ENCODE results near the gene DOCK11. TPM values are rescaled to one million over a fixed set of nuclear protein-coding genes. Genes with fewer than 3 reads are reported as not detected.

The DOCK11 gene
- total RNA-seq, 2 donors from 2014 or later = 5.2 to 7.9 TPM

DNA sequence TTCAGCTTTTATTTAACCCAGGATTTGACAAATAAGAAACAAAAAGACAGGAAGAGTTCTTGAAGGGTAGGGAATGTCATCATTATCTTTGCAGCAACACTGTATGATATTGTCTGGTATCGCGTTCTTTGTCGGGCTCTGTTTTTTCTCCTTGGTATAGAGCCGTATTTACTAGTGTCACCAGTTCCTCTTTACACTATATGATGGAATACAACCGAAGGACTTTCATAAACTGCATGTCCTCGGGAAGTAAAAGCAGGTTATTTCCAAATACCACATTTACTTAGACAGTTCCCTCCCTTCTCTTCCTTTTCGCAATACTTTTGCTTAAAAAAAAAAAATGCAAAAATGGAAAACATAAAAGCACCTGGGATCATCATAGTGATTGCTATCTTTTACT lies 135.2 kb downstream of the DOCK11 start:
- TF ChIP-seq, protein P1, sequence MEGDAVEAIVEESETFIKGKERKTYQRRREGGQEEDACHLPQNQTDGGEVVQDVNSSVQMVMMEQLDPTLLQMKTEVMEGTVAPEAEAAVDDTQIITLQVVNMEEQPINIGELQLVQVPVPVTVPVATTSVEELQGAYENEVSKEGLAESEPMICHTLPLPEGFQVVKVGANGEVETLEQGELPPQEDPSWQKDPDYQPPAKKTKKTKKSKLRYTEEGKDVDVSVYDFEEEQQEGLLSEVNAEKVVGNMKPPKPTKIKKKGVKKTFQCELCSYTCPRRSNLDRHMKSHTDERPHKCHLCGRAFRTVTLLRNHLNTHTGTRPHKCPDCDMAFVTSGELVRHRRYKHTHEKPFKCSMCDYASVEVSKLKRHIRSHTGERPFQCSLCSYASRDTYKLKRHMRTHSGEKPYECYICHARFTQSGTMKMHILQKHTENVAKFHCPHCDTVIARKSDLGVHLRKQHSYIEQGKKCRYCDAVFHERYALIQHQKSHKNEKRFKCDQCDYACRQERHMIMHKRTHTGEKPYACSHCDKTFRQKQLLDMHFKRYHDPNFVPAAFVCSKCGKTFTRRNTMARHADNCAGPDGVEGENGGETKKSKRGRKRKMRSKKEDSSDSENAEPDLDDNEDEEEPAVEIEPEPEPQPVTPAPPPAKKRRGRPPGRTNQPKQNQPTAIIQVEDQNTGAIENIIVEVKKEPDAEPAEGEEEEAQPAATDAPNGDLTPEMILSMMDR (IDR thresholded peaks at IDR 0.05) = no peak
- no peaks in the 10 kb centered on the region for H3K27me3 ChIP-seq
- H3K4me3 ChIP-seq = no peak overlapping the region
- H3K36me3 ChIP-seq = no peaks in the 10 kb centered on the region
- no peaks in the 10 kb centered on the region for H3K4me1 ChIP-seq
- H3K27ac ChIP-seq = no peak overlapping the region
- H3K9me3 ChIP-seq = no peaks in the 10 kb centered on the region
- DNase-seq (ENCODE audit: low spot score) = no peak

DNA sequence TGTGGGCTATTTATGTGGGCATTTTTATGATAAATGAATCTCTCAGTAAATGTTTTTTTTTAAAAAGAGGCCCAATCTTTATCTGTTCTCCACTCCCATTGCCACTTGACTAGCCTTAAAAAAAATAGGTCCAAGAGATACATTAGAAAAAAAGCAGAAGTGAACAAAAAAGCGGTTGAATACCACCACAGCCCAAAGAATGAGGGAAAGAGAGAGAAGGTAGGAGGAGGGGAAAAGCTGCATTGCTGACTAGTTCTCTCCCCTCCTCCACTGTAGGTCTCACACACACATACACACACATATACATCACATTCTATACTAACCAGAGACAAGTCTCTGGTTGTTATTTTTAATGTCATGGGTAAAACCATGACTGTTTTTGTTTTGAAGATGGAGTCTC lies 136.0 kb downstream of the DOCK11 start:
- Histone ChIP-seq H3K9me3 (no peaks in the 10 kb centered on the region), H3K27ac (no peak overlapping the region), H3K27me3 (no peaks in the 10 kb centered on the region), H3K4me3 (no peak overlapping the region), H3K4me1 (no peaks in the 10 kb centered on the region), H3K36me3 (no peaks in the 10 kb centered on the region)
- no peak for DNase-seq (ENCODE audit: low spot score)
- TF ChIP-seq, protein P1 (IDR thresholded peaks at IDR 0.05) = no peak

DNA sequence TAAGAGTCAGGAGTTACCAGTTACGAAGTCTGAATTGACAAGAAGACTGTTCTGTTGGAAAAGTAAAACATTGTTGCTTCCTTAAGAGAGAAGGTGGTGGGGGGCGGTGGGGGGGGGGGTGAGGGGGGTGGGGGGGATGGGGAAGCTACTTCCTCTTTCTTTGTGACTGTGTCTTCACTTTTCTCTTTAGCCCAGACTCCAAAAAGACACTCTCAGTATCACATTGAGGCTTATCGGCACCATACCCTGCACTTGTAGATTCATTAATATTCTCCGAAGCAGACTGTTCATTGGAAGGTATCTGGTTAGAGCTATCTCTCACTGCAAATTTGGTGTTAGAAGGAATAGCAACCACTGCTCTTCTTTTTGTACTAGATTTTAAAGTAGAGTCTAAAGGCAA lies 137.2 kb downstream of the DOCK11 start:
- no peak for DNase-seq (ENCODE audit: low spot score)
- Histone ChIP-seq H3K36me3 (no peaks in the 10 kb centered on the region), H3K4me1 (no peaks in the 10 kb centered on the region), H3K4me3 (no peak overlapping the region), H3K27ac (no peak overlapping the region), H3K9me3 (no peaks in the 10 kb centered on the region), H3K27me3 (no peaks in the 10 kb centered on the region)
- TF ChIP-seq, protein P1 (IDR thresholded peaks at IDR 0.05) = no peak

DNA sequence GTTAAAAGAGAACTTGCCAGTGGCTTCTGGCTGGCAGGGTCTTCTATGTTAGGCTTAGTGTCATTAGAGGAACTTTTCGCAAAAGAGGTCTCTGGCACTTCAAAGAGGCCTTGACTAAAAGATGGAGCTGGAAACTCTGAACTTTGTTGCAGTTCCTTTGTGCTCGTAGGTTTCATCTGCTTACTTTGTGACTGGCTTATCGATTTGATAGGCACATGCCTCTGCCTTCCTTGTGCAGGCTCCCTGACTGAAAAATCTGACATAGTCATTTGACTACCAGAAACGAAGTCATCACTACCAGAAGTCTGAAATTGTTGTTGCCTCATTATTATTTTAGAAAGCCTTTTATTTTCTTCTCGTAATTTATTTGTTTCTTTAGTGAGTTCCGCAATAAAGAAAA lies 137.9 kb downstream of the DOCK11 start:
- Histone ChIP-seq H3K36me3 (no peaks in the 10 kb centered on the region), H3K9me3 (no peaks in the 10 kb centered on the region), H3K4me3 (no peak overlapping the region), H3K4me1 (no peaks in the 10 kb centered on the region), H3K27ac (no peak overlapping the region), H3K27me3 (no peaks in the 10 kb centered on the region)
- TF ChIP-seq, protein P1 (IDR thresholded peaks at IDR 0.05) = no peak
- DNase-seq (ENCODE audit: low spot score) = no peak

DNA sequence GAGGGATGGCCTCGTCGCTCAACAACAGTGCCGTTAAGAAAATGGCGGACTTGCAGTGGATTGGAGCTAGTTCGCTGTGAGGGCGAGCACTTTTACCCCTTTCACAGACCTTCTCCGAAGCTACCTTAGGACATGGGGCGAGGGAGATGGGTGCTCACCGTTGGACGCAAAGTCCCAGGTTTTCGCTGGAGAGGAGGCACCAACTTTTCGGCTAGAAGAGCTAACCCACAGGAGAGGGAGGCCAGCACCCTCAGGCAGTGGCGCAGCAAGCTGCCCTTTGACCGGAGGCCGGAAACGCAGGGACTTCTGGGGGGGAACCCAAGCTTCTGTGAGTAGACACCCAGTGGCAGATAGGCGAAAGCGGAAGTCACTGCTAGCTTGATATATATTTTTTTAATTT lies 138.7 kb downstream of the DOCK11 start:
- H3K4me1 ChIP-seq = no peaks in the 10 kb centered on the region
- no peak for DNase-seq (ENCODE audit: low spot score)

DNA sequence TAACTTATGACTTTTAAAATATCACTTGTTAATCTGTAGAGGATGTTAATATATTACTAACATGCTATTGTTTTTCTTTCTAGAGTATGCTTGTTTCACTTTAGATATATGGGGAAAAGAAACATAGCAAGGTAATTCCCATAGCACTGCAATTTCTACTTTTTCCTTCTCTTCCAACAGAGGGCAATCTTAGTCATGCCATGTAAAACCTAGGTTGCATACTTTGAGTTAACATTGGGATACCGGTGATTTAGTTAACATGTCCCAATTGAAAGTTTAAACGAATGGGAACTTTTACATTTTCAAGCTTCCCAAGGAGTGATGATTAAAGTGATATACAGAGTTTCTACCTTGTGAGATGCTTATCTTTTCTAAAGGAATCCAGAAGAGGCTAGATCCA lies 142.4 kb downstream of the DOCK11 start:
- Histone ChIP-seq H3K4me3 (no peak overlapping the region), H3K27me3 (no peaks in the 10 kb centered on the region), H3K9me3 (no peaks in the 10 kb centered on the region), H3K36me3 (no peaks in the 10 kb centered on the region), H3K27ac (no peak overlapping the region), H3K4me1 (no peaks in the 10 kb centered on the region)
- TF ChIP-seq, protein P1 (IDR thresholded peaks at IDR 0.05) = peak in 1 of 2 donors; percentile 23
- DNase-seq (ENCODE audit: low spot score) = no peak

More for the DNA sequence above, 138.7 kb downstream of the DOCK11 start:
- no peak overlapping the region for H3K27ac ChIP-seq
- no peak overlapping the region for H3K4me3 ChIP-seq
- TF ChIP-seq, protein P1 (IDR thresholded peaks at IDR 0.05) = no peak
- no peaks in the 10 kb centered on the region for H3K27me3 ChIP-seq
- no peaks in the 10 kb centered on the region for H3K9me3 ChIP-seq
- no peaks in the 10 kb centered on the region for H3K36me3 ChIP-seq

All from right atrium auricular region (tissue), 2 donors.